Suprapubic skin (tissue), 4 donors: Measurements from ENCODE around the gene SCLT1. TPM values are rescaled to one million over a fixed set of nuclear protein-coding genes. Genes with fewer than 3 reads are reported as not detected.
A peak's percentile ranks its signal among the peaks of the same experiment; 100 is the strongest.

ENCODE experiments used
- DNase-seq, 2 donors: peaks; one replicate each; pipeline ENCODE4 v3.0.0-alpha.2; 2019; ENCODE audit warnings: low spot score in 2 of 2
- H3K27ac ChIP-seq: fragments of 200-600 bp; sonication (generic); one replicate; pipeline ENCODE4 v1.5.1; 2019
- H3K27me3 ChIP-seq: fragments of 200-600 bp; sonication (generic); one replicate; pipeline ENCODE4 v1.5.1; 2019
- H3K36me3 ChIP-seq: fragments of 200-600 bp; sonication (generic); one replicate; pipeline ENCODE4 v1.5.1; 2019
- H3K4me1 ChIP-seq: fragments of 200-600 bp; sonication (generic); one replicate; pipeline ENCODE4 v1.5.1; 2019
- H3K4me3 ChIP-seq: fragments of 200-600 bp; sonication (generic); one replicate; pipeline ENCODE4 v1.5.1; 2019; ENCODE audit warnings: mild to moderate bottlenecking
- H3K9me3 ChIP-seq: fragments of 200-600 bp; sonication (generic); one replicate; pipeline ENCODE4 v1.5.1; 2019
- EP300 ChIP-seq: sonication (generic); formaldehyde crosslinking; IDR thresholded peaks from one replicate; pipeline ENCODE4 v1.6.1; 2017; ENCODE audit warnings: antibody characterized with exemption
- POLR2A ChIP-seq, 2 donors: fragments of 450-650 bp; IDR thresholded peaks; one replicate each; pipeline ENCODE4 v1.6.1; 2017; ENCODE audit warnings: antibody characterized with exemption in 2 of 2, mild to moderate bottlenecking in 2 of 2, moderate library complexity in 2 of 2
- POLR2AphosphoS5 ChIP-seq, 3 donors: sonication (generic); formaldehyde crosslinking; IDR thresholded peaks; one replicate each; pipeline ENCODE4 v1.6.1; 2017; ENCODE audit warnings: antibody characterized with exemption in 3 of 3
- WGBS: methylation state at CpG from one replicate; pipeline ENCODE4 v1.1.5; 2018; 5-methylcytosine and 5-hydroxymethylcytosine counted together
- total RNA-seq, 4 donors: library from RNA; depleted of rRNA; stranded (reverse); fragments of >200 nt; gene quantifications; one replicate each; pipeline ENCODE4 v1.1.0, GENCODE V29; 2016
- TF ChIP-seq, protein P1 (sequence below), 2 donors: fragments of 200-600 bp in 1 of 2; fragments of 450-650 bp in 1 of 2; sonication (generic) in 1 of 2; IDR thresholded peaks; one replicate each; pipeline ENCODE4 v1.5.1; 2016 to 2019; ENCODE audit warnings: antibody characterized with exemption in 2 of 2, mild to moderate bottlenecking in 1 of 2, moderate library complexity in 1 of 2

SCLT1 gene
- total RNA-seq, 4 donors from 2014 or later = 7.6 to 17.2 (median 9.6) TPM

- WGBS = 75% methylated on average over 2 of the region's 2 CpGs
Measured at GRCh38 chr4:128940971-128941370, 152.4 kb downstream of the SCLT1 start.

GRCh38 chr4:128930051-128930450 is 163.3 kb downstream of the SCLT1 start:
- TF ChIP-seq, protein P1, sequence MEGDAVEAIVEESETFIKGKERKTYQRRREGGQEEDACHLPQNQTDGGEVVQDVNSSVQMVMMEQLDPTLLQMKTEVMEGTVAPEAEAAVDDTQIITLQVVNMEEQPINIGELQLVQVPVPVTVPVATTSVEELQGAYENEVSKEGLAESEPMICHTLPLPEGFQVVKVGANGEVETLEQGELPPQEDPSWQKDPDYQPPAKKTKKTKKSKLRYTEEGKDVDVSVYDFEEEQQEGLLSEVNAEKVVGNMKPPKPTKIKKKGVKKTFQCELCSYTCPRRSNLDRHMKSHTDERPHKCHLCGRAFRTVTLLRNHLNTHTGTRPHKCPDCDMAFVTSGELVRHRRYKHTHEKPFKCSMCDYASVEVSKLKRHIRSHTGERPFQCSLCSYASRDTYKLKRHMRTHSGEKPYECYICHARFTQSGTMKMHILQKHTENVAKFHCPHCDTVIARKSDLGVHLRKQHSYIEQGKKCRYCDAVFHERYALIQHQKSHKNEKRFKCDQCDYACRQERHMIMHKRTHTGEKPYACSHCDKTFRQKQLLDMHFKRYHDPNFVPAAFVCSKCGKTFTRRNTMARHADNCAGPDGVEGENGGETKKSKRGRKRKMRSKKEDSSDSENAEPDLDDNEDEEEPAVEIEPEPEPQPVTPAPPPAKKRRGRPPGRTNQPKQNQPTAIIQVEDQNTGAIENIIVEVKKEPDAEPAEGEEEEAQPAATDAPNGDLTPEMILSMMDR (IDR thresholded peaks at IDR 0.05) = no peak
- no peak for TF ChIP-seq POLR2A (IDR thresholded peaks at IDR 0.05)
- TF ChIP-seq EP300 = no peak
- no peak for TF ChIP-seq POLR2AphosphoS5 (IDR thresholded peaks at IDR 0.05)
- Histone ChIP-seq H3K9me3 (no peaks in the 10 kb centered on the region), H3K4me3 (no peak overlapping the region), H3K36me3 (peaks cover 8% of the 10 kb centered on the region), H3K4me1 (no peaks in the 10 kb centered on the region), H3K27ac (no peak overlapping the region), H3K27me3 (no peaks in the 10 kb centered on the region)
- DNase-seq = no peak
- WGBS = 57% methylated on average over 3 of the region's 3 CpGs

More at GRCh38 chr4:128940971-128941370, 152.4 kb downstream of the SCLT1 start:
- H3K27me3 ChIP-seq = no peaks in the 10 kb centered on the region
- no peak overlapping the region for H3K27ac ChIP-seq
- no peak for DNase-seq
- H3K4me1 ChIP-seq = no peaks in the 10 kb centered on the region
- TF ChIP-seq, protein P1 (IDR thresholded peaks at IDR 0.05) = no peak
- TF ChIP-seq EP300 (no peak), POLR2AphosphoS5 (IDR thresholded peaks at IDR 0.05) (no peak), POLR2A (IDR thresholded peaks at IDR 0.05) (no peak)
- no peaks in the 10 kb centered on the region for H3K9me3 ChIP-seq
- peaks cover 22% of the 10 kb centered on the region for H3K36me3 ChIP-seq
- H3K4me3 ChIP-seq = no peak overlapping the region

- no peak overlapping the region for H3K4me3 ChIP-seq
- no peaks in the 10 kb centered on the region for H3K9me3 ChIP-seq
- DNase-seq = no peak
- H3K36me3 ChIP-seq = peaks cover 3% of the 10 kb centered on the region
- no peak for TF ChIP-seq POLR2A (IDR thresholded peaks at IDR 0.05)
- no peak for TF ChIP-seq POLR2AphosphoS5 (IDR thresholded peaks at IDR 0.05)
- no peak for TF ChIP-seq EP300
- no peak overlapping the region for H3K27ac ChIP-seq
- no peaks in the 10 kb centered on the region for H3K27me3 ChIP-seq
- H3K4me1 ChIP-seq = no peaks in the 10 kb centered on the region
- WGBS = 98% methylated on average over 5 of the region's 5 CpGs
Measured at GRCh38 chr4:128924951-128925350, 168.4 kb downstream of the SCLT1 start.

GRCh38 chr4:128921954-128922353 is 171.4 kb downstream of the SCLT1 start:
- H3K9me3 ChIP-seq = no peaks in the 10 kb centered on the region
- no peak for DNase-seq
- WGBS = 74% methylated on average over 3 of the region's 3 CpGs
- H3K27ac ChIP-seq = no peak overlapping the region
- H3K4me1 ChIP-seq = no peaks in the 10 kb centered on the region
- no peak for TF ChIP-seq POLR2AphosphoS5 (IDR thresholded peaks at IDR 0.05)
- no peak for TF ChIP-seq EP300
- H3K27me3 ChIP-seq = no peaks in the 10 kb centered on the region
- H3K36me3 ChIP-seq = no peaks in the 10 kb centered on the region
- H3K4me3 ChIP-seq = no peak overlapping the region

DNA sequence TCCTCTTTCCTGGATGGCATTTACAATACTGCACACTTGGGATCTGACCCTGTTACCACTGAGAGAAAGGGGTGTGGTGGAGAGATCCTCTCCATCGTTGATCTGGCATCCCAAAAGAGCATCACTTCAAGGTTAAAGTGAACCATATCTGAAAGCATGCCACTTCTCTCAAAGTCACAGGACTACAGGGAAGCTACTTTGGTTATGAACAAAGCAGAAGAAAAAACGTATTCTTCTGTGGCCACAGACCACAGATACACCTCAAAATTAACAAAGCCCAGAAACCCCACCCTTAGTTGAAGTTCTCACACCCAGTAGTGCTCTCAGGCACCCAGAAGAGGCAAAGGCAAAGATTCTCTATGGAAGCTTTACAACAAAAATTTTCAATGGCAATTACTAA is 175.6 kb downstream of the SCLT1 start:
- Histone ChIP-seq H3K9me3 (no peaks in the 10 kb centered on the region), H3K27ac (no peak overlapping the region), H3K4me3 (no peak overlapping the region), H3K27me3 (no peaks in the 10 kb centered on the region), H3K4me1 (no peaks in the 10 kb centered on the region), H3K36me3 (no peaks in the 10 kb centered on the region)
- 60% methylated on average over 2 of the region's 2 CpGs for WGBS
- TF ChIP-seq POLR2AphosphoS5 (IDR thresholded peaks at IDR 0.05) (no peak), POLR2A (IDR thresholded peaks at IDR 0.05) (no peak), EP300 (no peak)
- TF ChIP-seq, protein P1 (IDR thresholded peaks at IDR 0.05) = no peak
- no peak for DNase-seq

DNA sequence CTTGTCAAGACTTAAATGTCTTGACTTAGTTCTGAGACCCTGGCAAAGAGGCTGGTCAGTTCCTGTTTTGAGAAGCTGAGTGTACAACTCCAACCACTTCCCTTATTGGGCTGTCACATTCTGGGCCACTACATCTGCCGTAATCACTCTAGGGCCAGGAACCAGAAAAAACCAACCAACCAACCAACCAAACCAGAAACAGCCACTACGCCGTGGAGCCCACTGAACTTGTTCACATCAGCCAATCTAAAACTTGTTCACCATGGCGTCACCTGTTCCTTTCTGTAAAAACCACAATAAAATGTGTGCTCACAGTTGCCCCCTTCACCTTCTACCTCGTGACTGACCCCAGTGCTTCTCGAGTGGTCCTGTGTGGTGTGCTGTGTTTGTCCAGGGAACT is 176.5 kb downstream of the SCLT1 start:
- Histone ChIP-seq H3K27me3 (no peaks in the 10 kb centered on the region), H3K4me1 (no peaks in the 10 kb centered on the region), H3K36me3 (no peaks in the 10 kb centered on the region), H3K4me3 (no peak overlapping the region), H3K9me3 (no peaks in the 10 kb centered on the region), H3K27ac (no peak overlapping the region)
- DNase-seq = peak in 1 of 2 donors; percentile 72
- TF ChIP-seq POLR2AphosphoS5 (IDR thresholded peaks at IDR 0.05) (no peak), POLR2A (IDR thresholded peaks at IDR 0.05) (no peak), EP300 (no peak)
- TF ChIP-seq, protein P1 (IDR thresholded peaks at IDR 0.05) = no peak
- 93% methylated on average over 6 of the region's 6 CpGs for WGBS
